Spleen (tissue), 3 donors: Measurements from ENCODE around the gene ITPR1.

Experiments
- POLR2A ChIP-seq, 3 donors: fragments of 450-650 bp; IDR thresholded peaks; one replicate each; pipeline ENCODE4 v1.5.1; 2017; ENCODE audit warnings: antibody characterized with exemption in 3 of 3, mild to moderate bottlenecking in 1 of 3
- POLR2AphosphoS5 ChIP-seq, 3 donors: sonication (generic); formaldehyde crosslinking; IDR thresholded peaks; one replicate each; pipeline ENCODE4 v1.5.1; 2017; ENCODE audit warnings: antibody characterized with exemption in 3 of 3

GRCh38 chr3:4614070-4614469, 120.9 kb downstream of the ITPR1 start:
- TF ChIP-seq POLR2A (IDR thresholded peaks at IDR 0.05) (no peak), POLR2AphosphoS5 (IDR thresholded peaks at IDR 0.05) (no peak)
